SK-N-SH treated with all-trans-retinoic acid at 6 μM for 48 hours (cell line): Measurements from ENCODE around the gene FBXW12.

Experiments used
- ARNTL ChIP-seq: fragments of 450-650 bp; formaldehyde crosslinking; IDR thresholded peaks from 2 replicates; pipeline ENCODE4 v1.5.0; 2020; ENCODE audit warnings: low read depth, mild to moderate bottlenecking, moderate library complexity, borderline replicate concordance
- ZFP3 ChIP-seq: fragments of 250-450 bp; sonication (Bioruptor Pico); IDR thresholded peaks from 2 replicates; pipeline ENCODE4 v1.5.0; 2020; ENCODE audit warnings: mild to moderate bottlenecking, moderate library complexity
- TF ChIP-seq, protein P1 (sequence below): fragments of 250-450 bp; sonication (Bioruptor Pico); IDR thresholded peaks from 2 replicates; pipeline ENCODE4 v1.8.0; 2020; ENCODE audit warnings: mild to moderate bottlenecking, moderate library complexity, borderline replicate concordance
- TF ChIP-seq, protein P2 (sequence below): fragments of 250-450 bp; sonication (Bioruptor Pico); IDR thresholded peaks from 2 replicates; pipeline ENCODE4 v1.5.1; 2021; ENCODE audit warnings: mild to moderate bottlenecking, moderate library complexity
- TF ChIP-seq, protein P3 (sequence below): fragments of 250-450 bp; sonication (Bioruptor Pico); IDR thresholded peaks from 2 replicates; pipeline ENCODE4 v1.5.1; 2020; ENCODE audit warnings: low read depth, mild to moderate bottlenecking, moderate library complexity

- TF ChIP-seq, protein P1, sequence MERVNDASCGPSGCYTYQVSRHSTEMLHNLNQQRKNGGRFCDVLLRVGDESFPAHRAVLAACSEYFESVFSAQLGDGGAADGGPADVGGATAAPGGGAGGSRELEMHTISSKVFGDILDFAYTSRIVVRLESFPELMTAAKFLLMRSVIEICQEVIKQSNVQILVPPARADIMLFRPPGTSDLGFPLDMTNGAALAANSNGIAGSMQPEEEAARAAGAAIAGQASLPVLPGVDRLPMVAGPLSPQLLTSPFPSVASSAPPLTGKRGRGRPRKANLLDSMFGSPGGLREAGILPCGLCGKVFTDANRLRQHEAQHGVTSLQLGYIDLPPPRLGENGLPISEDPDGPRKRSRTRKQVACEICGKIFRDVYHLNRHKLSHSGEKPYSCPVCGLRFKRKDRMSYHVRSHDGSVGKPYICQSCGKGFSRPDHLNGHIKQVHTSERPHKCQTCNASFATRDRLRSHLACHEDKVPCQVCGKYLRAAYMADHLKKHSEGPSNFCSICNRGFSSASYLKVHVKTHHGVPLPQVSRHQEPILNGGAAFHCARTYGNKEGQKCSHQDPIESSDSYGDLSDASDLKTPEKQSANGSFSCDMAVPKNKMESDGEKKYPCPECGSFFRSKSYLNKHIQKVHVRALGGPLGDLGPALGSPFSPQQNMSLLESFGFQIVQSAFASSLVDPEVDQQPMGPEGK (CRISPR knock-in tag) = no peak
- TF ChIP-seq, protein P2, sequence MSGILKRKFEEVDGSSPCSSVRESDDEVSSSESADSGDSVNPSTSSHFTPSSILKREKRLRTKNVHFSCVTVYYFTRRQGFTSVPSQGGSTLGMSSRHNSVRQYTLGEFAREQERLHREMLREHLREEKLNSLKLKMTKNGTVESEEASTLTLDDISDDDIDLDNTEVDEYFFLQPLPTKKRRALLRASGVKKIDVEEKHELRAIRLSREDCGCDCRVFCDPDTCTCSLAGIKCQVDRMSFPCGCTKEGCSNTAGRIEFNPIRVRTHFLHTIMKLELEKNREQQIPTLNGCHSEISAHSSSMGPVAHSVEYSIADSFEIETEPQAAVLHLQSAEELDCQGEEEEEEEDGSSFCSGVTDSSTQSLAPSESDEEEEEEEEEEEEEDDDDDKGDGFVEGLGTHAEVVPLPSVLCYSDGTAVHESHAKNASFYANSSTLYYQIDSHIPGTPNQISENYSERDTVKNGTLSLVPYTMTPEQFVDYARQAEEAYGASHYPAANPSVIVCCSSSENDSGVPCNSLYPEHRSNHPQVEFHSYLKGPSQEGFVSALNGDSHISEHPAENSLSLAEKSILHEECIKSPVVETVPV (CRISPR knock-in tag) = no peak
- no peak for TF ChIP-seq ARNTL (CRISPR knock-in tag)
- TF ChIP-seq, protein P3, sequence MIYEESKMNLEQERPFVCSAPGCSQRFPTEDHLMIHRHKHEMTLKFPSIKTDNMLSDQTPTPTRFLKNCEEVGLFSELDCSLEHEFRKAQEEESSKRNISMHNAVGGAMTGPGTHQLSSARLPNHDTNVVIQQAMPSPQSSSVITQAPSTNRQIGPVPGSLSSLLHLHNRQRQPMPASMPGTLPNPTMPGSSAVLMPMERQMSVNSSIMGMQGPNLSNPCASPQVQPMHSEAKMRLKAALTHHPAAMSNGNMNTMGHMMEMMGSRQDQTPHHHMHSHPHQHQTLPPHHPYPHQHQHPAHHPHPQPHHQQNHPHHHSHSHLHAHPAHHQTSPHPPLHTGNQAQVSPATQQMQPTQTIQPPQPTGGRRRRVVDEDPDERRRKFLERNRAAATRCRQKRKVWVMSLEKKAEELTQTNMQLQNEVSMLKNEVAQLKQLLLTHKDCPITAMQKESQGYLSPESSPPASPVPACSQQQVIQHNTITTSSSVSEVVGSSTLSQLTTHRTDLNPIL = no peak
- no peak for TF ChIP-seq ZFP3 (CRISPR knock-in tag)
Observed at GRCh38 chr3:48411606-48412374, 39.8 kb downstream of the FBXW12 start.
